ENCODE results near the gene RPL19.

Gene RPL19

DNA sequence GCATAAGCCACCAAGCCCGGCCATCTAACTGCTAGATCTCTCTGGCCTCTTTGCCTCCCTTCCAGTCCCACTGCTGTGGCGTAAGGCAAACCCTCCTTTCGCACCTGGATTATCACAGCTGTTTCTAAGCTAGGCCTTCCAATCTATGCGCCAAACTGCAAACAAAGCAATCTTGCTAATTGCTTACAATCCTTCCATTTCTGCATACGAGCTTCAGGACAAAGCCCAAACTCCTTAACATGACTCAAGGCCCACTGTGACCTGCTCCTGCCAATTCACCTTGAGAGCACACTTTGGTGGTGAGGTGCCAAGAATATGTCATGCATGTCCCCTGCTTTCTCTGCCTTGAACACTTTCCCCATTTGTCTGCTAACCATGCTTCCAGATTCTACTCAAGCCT lies 28.1 kb upstream of the RPL19 start:
- DNase-seq (ENCODE audit: low read depth), result no peak
- no peak overlapping the region for H3K4me3 ChIP-seq (ENCODE audit: low read length)
- TF ChIP-seq, protein P1, sequence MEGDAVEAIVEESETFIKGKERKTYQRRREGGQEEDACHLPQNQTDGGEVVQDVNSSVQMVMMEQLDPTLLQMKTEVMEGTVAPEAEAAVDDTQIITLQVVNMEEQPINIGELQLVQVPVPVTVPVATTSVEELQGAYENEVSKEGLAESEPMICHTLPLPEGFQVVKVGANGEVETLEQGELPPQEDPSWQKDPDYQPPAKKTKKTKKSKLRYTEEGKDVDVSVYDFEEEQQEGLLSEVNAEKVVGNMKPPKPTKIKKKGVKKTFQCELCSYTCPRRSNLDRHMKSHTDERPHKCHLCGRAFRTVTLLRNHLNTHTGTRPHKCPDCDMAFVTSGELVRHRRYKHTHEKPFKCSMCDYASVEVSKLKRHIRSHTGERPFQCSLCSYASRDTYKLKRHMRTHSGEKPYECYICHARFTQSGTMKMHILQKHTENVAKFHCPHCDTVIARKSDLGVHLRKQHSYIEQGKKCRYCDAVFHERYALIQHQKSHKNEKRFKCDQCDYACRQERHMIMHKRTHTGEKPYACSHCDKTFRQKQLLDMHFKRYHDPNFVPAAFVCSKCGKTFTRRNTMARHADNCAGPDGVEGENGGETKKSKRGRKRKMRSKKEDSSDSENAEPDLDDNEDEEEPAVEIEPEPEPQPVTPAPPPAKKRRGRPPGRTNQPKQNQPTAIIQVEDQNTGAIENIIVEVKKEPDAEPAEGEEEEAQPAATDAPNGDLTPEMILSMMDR (conservative IDR thresholded peaks at IDR 0.05; ENCODE audit: low read depth, low read length), result no peak

DNA sequence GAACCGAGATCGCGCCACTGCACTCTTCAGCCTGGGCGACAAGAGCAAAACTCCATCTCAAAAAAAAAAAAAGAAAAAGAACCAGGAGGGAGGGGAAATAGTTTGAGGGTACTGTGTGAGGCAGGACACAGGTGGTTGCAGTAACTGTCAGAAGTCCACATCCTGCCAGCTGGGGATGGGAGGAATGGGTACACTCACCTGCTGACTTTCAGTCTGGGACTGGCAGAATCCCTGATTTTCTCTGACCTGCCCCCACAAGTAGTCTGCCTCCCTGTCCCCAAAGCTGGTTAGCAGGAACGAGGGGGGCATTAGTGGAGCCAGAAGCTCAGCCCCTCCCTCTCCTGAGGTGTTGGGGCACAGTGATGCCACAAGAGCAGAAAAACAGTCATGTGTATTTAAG lies 27.0 kb upstream of the RPL19 start:
- DNase-seq (ENCODE audit: low read depth), result no peak
- TF ChIP-seq, protein P1 (conservative IDR thresholded peaks at IDR 0.05; ENCODE audit: low read depth, low read length), result no peak
- H3K4me3 ChIP-seq (ENCODE audit: low read length), result no peak overlapping the region

GRCh38 chr17:39173526-39174274 lies 26.4 kb upstream of the RPL19 start:
- TF ChIP-seq, protein P1 (conservative IDR thresholded peaks at IDR 0.05; ENCODE audit: low read depth, low read length), result no peak
- H3K4me3 ChIP-seq (ENCODE audit: low read length), result no peak overlapping the region
- no peak for DNase-seq (ENCODE audit: low read depth)

DNA sequence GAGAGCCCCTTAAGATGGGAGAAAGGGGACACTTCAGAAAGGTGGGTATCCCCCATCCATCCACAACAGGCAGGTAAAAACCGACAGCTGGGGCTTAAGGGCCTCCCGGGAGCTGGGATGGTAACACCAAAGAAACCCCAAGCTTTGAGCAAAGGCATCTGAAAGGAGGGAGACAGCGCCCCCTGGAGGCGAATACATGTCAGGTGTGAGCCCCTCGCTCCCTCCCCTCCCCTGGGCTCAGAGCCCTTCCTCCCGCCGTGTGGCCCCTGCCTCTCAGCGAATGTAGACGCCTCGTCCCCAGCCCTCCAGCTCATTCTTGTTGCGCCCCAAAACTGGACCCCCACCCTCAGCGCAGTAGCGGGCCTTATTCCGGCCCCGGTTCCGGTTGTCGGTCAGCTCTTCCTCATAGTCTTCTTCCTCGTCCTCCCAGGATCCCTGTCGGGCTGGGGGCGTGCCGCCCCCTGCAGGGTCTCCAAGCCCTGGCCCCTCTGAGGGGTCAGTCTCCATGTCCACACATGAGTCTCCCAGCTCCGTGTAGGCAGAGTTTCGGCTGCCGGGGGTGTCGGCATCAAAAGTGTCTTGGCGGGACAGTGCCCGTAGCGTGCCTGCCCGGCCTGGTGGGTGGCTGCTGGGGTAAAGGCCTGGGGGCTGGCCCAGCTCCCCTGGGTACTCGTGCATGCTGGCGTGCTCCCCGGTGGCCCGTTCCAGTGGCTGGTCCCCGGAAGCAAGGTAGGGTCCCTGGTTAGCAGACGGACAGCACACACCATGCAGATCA lies 25.0 kb upstream of the RPL19 start:
- DNase-seq (ENCODE audit: low read depth), result no peak
- TF ChIP-seq, protein P1 (conservative IDR thresholded peaks at IDR 0.05; ENCODE audit: low read depth, low read length), result peak; percentile 87
- H3K4me3 ChIP-seq (ENCODE audit: low read length), result no peak overlapping the region

GRCh38 chr17:39175695-39176093 lies 24.4 kb upstream of the RPL19 start:
- H3K4me3 ChIP-seq (ENCODE audit: low read length), result no peak overlapping the region
- no peak for DNase-seq (ENCODE audit: low read depth)
- TF ChIP-seq, protein P1 (conservative IDR thresholded peaks at IDR 0.05; ENCODE audit: low read depth, low read length), result no peak

DNA sequence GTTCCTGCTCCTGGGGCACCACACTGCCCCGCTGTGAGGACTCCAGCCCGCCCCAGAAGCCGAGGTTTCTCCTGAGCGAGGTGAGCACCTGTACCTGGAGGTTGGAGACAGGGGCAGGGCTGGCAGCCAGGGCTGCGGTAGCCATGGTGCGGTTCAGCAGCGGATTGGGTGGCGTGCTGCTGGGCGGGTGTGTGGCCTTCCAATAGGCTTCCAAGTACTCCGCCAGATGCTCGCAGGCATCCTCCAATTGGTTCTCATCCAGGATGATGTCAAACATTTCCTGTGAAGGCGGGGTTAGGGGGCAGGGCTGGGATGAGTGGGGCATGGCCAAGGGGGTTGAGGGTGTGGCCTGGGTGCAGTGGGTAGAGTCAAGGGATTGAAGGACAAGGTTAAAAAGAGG lies 22.8 kb upstream of the RPL19 start:
- DNase-seq (ENCODE audit: low read depth), result no peak
- H3K4me3 ChIP-seq (ENCODE audit: low read length), result no peak overlapping the region

More for the DNA sequence above, 22.8 kb upstream of the RPL19 start:
- TF ChIP-seq, protein P1 (conservative IDR thresholded peaks at IDR 0.05; ENCODE audit: low read depth, low read length), result no peak
